KMS-11 (cell line): Measurements from ENCODE around the gene KLHL33.

ENCODE experiments used
- H2AFZ ChIP-seq: fragments of 200-600 bp; sonication (generic); 2 replicates; pipeline ENCODE4 v1.6.1; 2016; ENCODE audit warnings: antibody characterized with exemption, mixed run types, low read depth
- H3K27ac ChIP-seq: fragments of 200-600 bp; sonication (generic); 2 replicates; pipeline ENCODE4 v1.6.1; 2016; ENCODE audit warnings: mild to moderate bottlenecking, mixed run types
- H3K27me3 ChIP-seq: fragments of 200-600 bp; sonication (generic); 2 replicates; pipeline ENCODE4 v1.6.1; 2017; ENCODE audit warnings: mild to moderate bottlenecking, low read depth, mixed run types, moderate library complexity; ENCODE audit not compliant: insufficient read depth
- H3K36me3 ChIP-seq: fragments of 200-600 bp; sonication (generic); 2 replicates; pipeline ENCODE4 v1.6.1; 2017; ENCODE audit warnings: mild to moderate bottlenecking, mixed run types; ENCODE audit not compliant: insufficient read depth
- H3K4me1 ChIP-seq: fragments of 200-600 bp; sonication (generic); 2 replicates; pipeline ENCODE4 v1.6.1; 2016; ENCODE audit warnings: mild to moderate bottlenecking, low read depth, mixed run types; ENCODE audit not compliant: poor library complexity, severe bottlenecking
- H3K4me2 ChIP-seq: fragments of 200-600 bp; sonication (generic); 2 replicates; pipeline ENCODE4 v1.7.0; 2016; ENCODE audit warnings: mild to moderate bottlenecking, mixed run types
- H3K4me3 ChIP-seq: fragments of 200-600 bp; sonication (generic); IDR thresholded peaks from 2 replicates; pipeline ENCODE4 v1.6.1; 2017; ENCODE audit warnings: low read depth, low read length, mixed read lengths; ENCODE audit not compliant: insufficient read depth
- H3K79me2 ChIP-seq: fragments of 200-600 bp; sonication (generic); 2 replicates; pipeline ENCODE4 v1.6.1; 2016; ENCODE audit warnings: low read depth, mixed run types; ENCODE audit not compliant: insufficient read depth
- H3K9ac ChIP-seq: fragments of 200-600 bp; sonication (generic); 2 replicates; pipeline ENCODE4 v1.6.1; 2016; ENCODE audit warnings: mild to moderate bottlenecking, mixed run types
- H4K20me1 ChIP-seq: fragments of 200-600 bp; sonication (generic); 2 replicates; pipeline ENCODE4 v1.6.1; 2016; ENCODE audit warnings: mild to moderate bottlenecking, mixed run types; ENCODE audit not compliant: insufficient read depth
- TF ChIP-seq, protein P1 (sequence below): fragments of 200-600 bp; sonication (generic); conservative IDR thresholded peaks from 2 replicates; pipeline ENCODE4 v1.6.1; 2017; ENCODE audit warnings: low read depth, mild to moderate bottlenecking, antibody characterized with exemption, low read length, moderate library complexity, mixed read lengths

KLHL33 gene

DNA sequence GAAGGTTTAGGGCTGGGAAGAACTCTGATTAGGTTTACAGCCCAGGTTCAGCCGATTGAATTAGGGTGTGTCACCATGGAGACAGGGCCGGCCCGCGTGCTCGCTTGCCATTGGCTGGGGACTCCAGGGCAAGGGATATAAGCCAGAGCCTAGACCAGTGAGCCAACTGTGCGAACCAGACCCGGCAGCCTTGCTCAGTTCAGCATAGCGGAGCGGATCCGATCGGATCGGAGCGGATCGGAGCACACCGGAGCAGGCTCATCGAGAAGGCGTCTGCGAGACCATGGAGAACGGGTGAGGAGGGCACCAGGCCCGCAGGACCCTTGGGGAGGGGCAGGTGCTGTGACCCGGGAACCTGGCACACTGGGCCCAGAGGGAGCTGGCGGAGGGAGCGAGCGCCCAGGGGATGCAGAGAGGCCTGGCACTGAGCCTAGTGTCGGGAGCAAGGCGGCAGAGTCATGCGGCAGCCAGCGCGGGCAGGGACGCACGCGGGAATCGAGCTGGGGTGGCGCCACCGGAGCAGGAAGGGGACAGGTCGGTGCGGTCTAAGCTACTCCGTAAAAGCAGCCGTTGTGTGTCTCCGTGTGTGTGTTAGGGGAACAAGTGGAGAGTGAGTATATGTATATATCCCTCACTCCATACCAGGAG, 33.4 kb upstream of the KLHL33 start, which contains the start of gene PNP:
Gene PNP, plus strand, starts transcription at position 165 of the 648 bp plus-strand sequence. Its CDS starts 119 bp downstream, at position 284.
- Histone ChIP-seq H3K4me1 (peaks cover 23% of the 10 kb centered on the region), H3K4me2 (peak within 1 kb of the TSS; percentile 90; the same call in 1 of the 2 replicates), H3K9ac (peak within 1 kb of the TSS; percentile 89), H2AFZ (peak within 1 kb of the TSS; percentile 66), H3K27me3 (no peaks in the 10 kb centered on the region), H4K20me1 (no peaks in the 10 kb centered on the region), H3K27ac (peak within 1 kb of the TSS; percentile 86), H3K4me3 (no peak within 1 kb of the TSS), H3K36me3 (no peaks in the 10 kb centered on the region; the same call in 1 of the 2 replicates), H3K79me2 (peaks cover 37% of the 10 kb centered on the region)
- TF ChIP-seq, protein P1, sequence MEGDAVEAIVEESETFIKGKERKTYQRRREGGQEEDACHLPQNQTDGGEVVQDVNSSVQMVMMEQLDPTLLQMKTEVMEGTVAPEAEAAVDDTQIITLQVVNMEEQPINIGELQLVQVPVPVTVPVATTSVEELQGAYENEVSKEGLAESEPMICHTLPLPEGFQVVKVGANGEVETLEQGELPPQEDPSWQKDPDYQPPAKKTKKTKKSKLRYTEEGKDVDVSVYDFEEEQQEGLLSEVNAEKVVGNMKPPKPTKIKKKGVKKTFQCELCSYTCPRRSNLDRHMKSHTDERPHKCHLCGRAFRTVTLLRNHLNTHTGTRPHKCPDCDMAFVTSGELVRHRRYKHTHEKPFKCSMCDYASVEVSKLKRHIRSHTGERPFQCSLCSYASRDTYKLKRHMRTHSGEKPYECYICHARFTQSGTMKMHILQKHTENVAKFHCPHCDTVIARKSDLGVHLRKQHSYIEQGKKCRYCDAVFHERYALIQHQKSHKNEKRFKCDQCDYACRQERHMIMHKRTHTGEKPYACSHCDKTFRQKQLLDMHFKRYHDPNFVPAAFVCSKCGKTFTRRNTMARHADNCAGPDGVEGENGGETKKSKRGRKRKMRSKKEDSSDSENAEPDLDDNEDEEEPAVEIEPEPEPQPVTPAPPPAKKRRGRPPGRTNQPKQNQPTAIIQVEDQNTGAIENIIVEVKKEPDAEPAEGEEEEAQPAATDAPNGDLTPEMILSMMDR, result no peak

DNA sequence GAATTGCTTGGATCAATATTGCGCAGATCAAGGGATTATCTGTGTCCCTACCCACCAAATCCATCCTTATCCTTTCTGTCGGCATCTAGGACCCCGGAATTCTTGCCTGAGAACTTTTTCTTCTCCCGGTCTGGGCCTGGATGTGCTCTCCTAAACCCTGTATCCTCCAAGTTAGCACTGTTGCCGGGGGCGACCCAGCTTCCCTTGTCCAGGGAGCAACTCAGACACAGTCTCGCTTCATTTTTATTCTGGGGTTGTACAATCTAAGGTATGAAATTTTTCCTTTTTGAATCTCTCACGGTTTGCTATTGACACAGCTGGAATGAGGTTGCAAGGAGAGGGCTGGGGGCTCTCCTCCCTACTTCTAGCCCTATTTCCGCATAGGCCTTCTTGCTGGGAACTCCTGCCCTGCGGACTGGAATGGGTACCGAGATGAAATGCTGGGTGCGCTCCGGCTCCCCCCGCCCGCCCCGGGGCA, 32.8 kb upstream of the KLHL33 start:
- no peaks in the 10 kb centered on the region for H4K20me1 ChIP-seq
- H3K36me3 ChIP-seq, result no peaks in the 10 kb centered on the region
- no peaks in the 10 kb centered on the region for H3K27me3 ChIP-seq
- peaks cover 37% of the 10 kb centered on the region for H3K79me2 ChIP-seq
- TF ChIP-seq, protein P1, result no peak
- peak overlapping the region; percentile 86 for H3K27ac ChIP-seq
- H3K4me3 ChIP-seq, result no peak overlapping the region
- peaks cover 23% of the 10 kb centered on the region for H3K4me1 ChIP-seq
- H3K4me2 ChIP-seq, result peak overlapping the region; percentile 78; the same call in 1 of the 2 replicates
- peak overlapping the region; percentile 66 for H2AFZ ChIP-seq
- peak overlapping the region; percentile 89; the same call in 1 of the 2 replicates for H3K9ac ChIP-seq

DNA sequence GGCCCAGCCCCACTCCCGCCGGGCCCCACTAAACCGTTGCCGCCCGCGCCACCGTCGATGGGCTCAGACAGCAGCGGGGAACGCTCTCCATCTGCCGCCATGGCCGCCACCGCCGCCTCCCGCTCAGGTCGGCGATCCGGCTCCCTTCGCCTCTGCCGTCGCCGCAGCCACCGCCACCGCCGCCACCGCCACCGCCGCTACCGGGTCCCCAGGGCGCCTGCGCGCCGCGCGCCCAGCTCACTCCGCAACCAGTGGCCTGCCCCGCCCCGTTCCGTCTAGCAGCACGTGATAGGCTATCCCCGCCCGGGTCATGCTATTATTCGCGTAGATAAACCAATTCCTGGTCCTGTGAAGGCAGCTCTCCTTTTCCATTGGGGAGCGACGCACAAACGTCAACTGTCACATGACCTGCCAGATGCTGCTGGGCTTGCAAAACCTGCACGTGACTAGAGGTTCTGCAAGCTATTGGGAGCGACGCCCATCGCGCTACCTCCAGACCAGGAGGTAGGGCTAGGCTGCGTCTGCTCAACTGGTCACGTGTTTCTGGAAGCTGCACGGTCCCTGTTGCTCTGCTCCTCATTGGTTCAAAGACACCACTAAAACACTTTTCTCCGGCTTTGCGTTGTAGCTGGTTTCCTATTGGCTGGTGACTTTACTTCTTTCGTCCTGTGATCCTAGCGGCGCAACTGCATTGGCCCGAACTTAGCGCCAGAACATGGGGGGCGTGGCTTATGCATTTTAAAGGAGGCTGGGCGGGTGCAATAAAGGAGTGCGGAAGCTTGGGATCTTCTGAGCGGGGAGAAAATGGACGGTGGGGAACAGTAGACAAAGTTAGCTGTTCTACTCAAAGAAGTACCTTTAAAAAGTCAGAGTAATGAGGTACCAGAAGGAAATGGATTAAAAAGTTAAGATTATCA, 25.5 kb upstream of the KLHL33 start, which contains the start of gene PIP4P1:
Gene PIP4P1, minus strand, starts transcription at position 210 of the 917 bp plus-strand sequence. Its CDS starts 109 bp downstream, at position 101.
- TF ChIP-seq, protein P1, result no peak
- Histone ChIP-seq H3K36me3 (no peaks in the 10 kb centered on the region), H3K4me1 (peaks cover 11% of the 10 kb centered on the region), H2AFZ (peak within 1 kb of the TSS; percentile 60), H3K27me3 (no peaks in the 10 kb centered on the region), H3K27ac (peak within 1 kb of the TSS; percentile 59), H3K9ac (peak within 1 kb of the TSS; percentile 49; the same call in 1 of the 2 replicates), H3K79me2 (peaks cover 15% of the 10 kb centered on the region), H3K4me3 (no peak within 1 kb of the TSS), H3K4me2 (peak within 1 kb of the TSS; percentile 68), H4K20me1 (no peaks in the 10 kb centered on the region)

DNA sequence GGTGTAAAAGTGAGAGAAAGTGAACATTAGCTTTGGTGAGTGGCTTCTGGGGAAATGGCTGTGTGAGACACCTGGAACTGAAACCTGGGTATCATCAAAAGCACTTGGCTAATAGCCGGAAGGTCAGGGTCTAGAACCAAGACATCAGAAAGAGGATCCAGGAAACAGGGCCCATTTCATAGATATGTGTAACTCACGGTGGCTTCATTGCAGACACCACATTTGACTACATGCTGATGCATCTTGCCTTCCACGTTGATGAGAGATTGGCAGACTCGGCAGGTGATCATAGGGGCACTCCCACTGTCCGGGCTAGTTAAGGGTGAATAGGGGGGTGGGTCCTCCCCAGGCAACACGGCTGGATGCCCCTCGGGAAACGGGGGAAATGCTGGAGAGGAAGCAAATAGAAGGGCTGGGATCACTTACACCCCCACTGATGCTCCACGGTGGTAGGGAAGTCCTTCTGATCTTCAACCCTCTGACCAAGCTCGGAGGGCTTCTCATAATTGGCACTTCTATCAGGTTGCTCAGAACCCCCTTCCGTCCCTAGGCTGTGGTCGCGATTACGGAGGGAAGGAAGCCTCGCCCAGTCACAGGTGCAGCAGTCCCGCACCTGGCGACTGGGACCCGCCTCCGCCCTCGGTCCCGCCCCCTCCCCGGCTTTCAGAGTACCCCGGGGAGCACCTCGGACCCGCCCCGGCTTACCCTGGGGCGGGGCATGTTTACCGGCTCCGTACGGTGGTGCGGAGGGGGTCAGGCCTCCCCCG, 24.7 kb upstream of the KLHL33 start:
- TF ChIP-seq, protein P1, result no peak
- Histone ChIP-seq H3K79me2 (peaks cover 24% of the 10 kb centered on the region), H4K20me1 (no peaks in the 10 kb centered on the region), H3K27ac (peak overlapping the region; percentile 59), H2AFZ (no peak overlapping the region; the same call in 1 of the 2 replicates), H3K4me1 (peaks cover 15% of the 10 kb centered on the region), H3K9ac (peak overlapping the region; percentile 49; the same call in 1 of the 2 replicates), H3K27me3 (no peaks in the 10 kb centered on the region), H3K4me2 (peak overlapping the region; percentile 68; the same call in 1 of the 2 replicates), H3K4me3 (no peak overlapping the region), H3K36me3 (no peaks in the 10 kb centered on the region)
